ENCODE data around the gene DHX58.

DNA sequence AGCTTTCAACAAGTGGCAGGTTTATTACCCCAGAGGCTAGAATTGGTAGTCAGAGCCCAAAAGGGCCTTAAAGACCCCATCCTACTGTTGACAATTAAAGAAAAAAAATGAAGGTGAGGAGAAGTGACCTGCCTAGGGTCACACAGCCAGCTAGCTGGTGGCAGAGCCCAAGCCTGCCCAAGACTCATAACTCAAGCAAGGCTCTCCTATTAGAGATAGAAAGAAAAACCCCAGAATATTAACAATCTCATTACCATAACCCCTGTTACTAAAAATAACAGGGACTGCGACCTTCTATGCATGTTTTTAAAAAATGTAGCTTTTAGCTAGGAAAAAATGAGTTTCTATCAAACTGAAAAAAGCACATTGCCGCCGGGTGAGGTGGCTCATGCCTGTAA, 24.1 kb upstream of the DHX58 start:
- TF ChIP-seq POLR2A (IDR thresholded peaks at IDR 0.05) (no peak), CTCF (IDR thresholded peaks at IDR 0.05) (no peak)

Measured in testis (tissue), 2 donors.